H1 (cell line): Measurements from ENCODE around the gene TGM1. TPM values are rescaled to one million over a fixed set of nuclear protein-coding genes. Genes with fewer than 3 reads are reported as not detected.
"Not testable (repeated sequence)": the region's sequence is repeated elsewhere in the genome, so short reads cannot be mapped to it uniquely, and the experiment has no call there.

Source experiments
- CTCF ChIA-PET: fragments of 300-600 bp; sonication (Branson Sonifier 250); formaldehyde crosslinking; loops from one replicate; lab custom pipeline; 2021; ENCODE audit not compliant: partially characterized antibody; lab: Charles Lee
- POLR2A ChIA-PET: fragments of 300-600 bp; sonication (Branson Sonifier 250); formaldehyde crosslinking; loops from one replicate; lab custom pipeline; 2021; ENCODE audit warnings: inconsistent platforms; ENCODE audit not compliant: partially characterized antibody; lab: Charles Lee
- DNase-seq, 2 experiments: peaks; one replicate each; pipeline versions ENCODE4 v3.0.0 to v3.0.0-alpha.2; 2010 to 2022; ENCODE audit warnings: low spot score in 2 of 2, low read depth in 1 of 2, mixed read lengths in 1 of 2
- FAIRE-seq: peaks from 2 replicates; lab custom pipeline; 2011; peaks lifted over from hg19 to GRCh38; lab: Jason Lieb, UNC
- H2AFZ ChIP-seq: 2 replicates; pipeline ENCODE4 v1.8.1; 2012; ENCODE audit warnings: low read length, inconsistent platforms
- H2AK5ac ChIP-seq: 2 replicates; pipeline ENCODE4 v1.6.1; 2013; ENCODE audit warnings: low read depth, low read length
- H2BK120ac ChIP-seq: replicated peaks from 2 replicates; pipeline ENCODE3; 2013; ENCODE audit warnings: low read depth, low read length, inconsistent platforms
- H2BK12ac ChIP-seq: 2 replicates; pipeline ENCODE4 v1.6.1; 2013; ENCODE audit warnings: low read depth, low read length
- H2BK15ac ChIP-seq: 2 replicates; pipeline ENCODE4 v1.6.1; 2013; ENCODE audit warnings: low read length
- H2BK20ac ChIP-seq: 2 replicates; pipeline ENCODE4 v1.6.1; 2013; ENCODE audit warnings: low read length
- H2BK5ac ChIP-seq: 2 replicates; pipeline ENCODE4 v1.6.1; 2013; ENCODE audit warnings: low read depth, low read length
- H3K14ac ChIP-seq: 2 replicates; pipeline ENCODE4 v1.6.1; 2013; ENCODE audit warnings: inconsistent platforms; ENCODE audit not compliant: insufficient read length
- H3K18ac ChIP-seq: 2 replicates; pipeline ENCODE4 v1.6.1; 2013; ENCODE audit warnings: low read length; ENCODE audit errors: extremely low read depth
- H3K23ac ChIP-seq: 2 replicates; pipeline ENCODE4 v1.6.1; 2013; ENCODE audit warnings: inconsistent platforms; ENCODE audit not compliant: insufficient read length
- H3K23me2 ChIP-seq: 2 replicates; pipeline ENCODE4 v1.6.1; 2013; ENCODE audit warnings: low read depth, low read length
- H3K27ac ChIP-seq: 2 replicates; pipeline ENCODE4 v1.6.1; 2011; ENCODE audit warnings: low read depth, low read length, inconsistent platforms
- H3K27me3 ChIP-seq, 4 experiments: replicated peaks in 1 of 4; 1 replicate in 1 of 4; 2 replicates in 3 of 4; pipeline versions ENCODE4 v1.6.1 to v1.8.1; 2011 to 2013; ENCODE audit warnings: low read length in 3 of 4, mild to moderate bottlenecking in 3 of 4, inconsistent platforms in 2 of 4, mixed read lengths in 2 of 4, moderate library complexity in 1 of 4; ENCODE audit not compliant: control insufficient read depth in 3 of 4, insufficient read depth in 3 of 4; ENCODE audit errors: extremely low read depth in 1 of 4
- H3K36me3 ChIP-seq, 4 experiments: 2 replicates each; pipeline versions ENCODE4 v1.6.1 to v1.8.1; 2011 to 2013; ENCODE audit warnings: mild to moderate bottlenecking in 4 of 4, low read length in 3 of 4, moderate library complexity in 2 of 4, control low read depth in 1 of 4, inconsistent platforms in 1 of 4; ENCODE audit not compliant: insufficient read depth in 4 of 4, control insufficient read depth in 2 of 4
- H3K4ac ChIP-seq: replicated peaks from 2 replicates; pipeline ENCODE3; 2013; ENCODE audit warnings: low read length, low read depth, mixed read lengths, inconsistent platforms; ENCODE audit not compliant: insufficient read length
- H3K4me1 ChIP-seq, 4 experiments: replicated peaks in 1 of 4; 1 replicate in 1 of 4; 2 replicates in 3 of 4; pipeline versions ENCODE4 v1.6.1 to v1.8.1; 2011 to 2013; ENCODE audit warnings: low read length in 3 of 4, inconsistent platforms in 2 of 4, mixed read lengths in 1 of 4; ENCODE audit not compliant: insufficient read depth in 4 of 4, control insufficient read depth in 3 of 4
- H3K4me2 ChIP-seq, 2 experiments: 2 replicates each; pipeline versions ENCODE4 v1.6.1 to v1.8.1; 2011 to 2013; ENCODE audit warnings: low read depth in 2 of 2, low read length in 2 of 2, control low read depth in 1 of 2, inconsistent platforms in 1 of 2, mild to moderate bottlenecking in 1 of 2; ENCODE audit not compliant: insufficient read depth in 1 of 2
- H3K4me3 ChIP-seq, 4 experiments: fragments of 200-600, 300-600 bp in 1 of 4; sonication (generic), shearing (Covaris generic), sonication (Bioruptor Twin) in 1 of 4; 2 replicates each; pipeline versions ENCODE4 v1.5.1 to v1.8.1; 2011 to 2016; ENCODE audit warnings: low read length in 4 of 4, low read depth in 3 of 4, control low read depth in 2 of 4, inconsistent platforms in 2 of 4, mild to moderate bottlenecking in 2 of 4, mixed read lengths in 1 of 4, moderate library complexity in 1 of 4; ENCODE audit not compliant: insufficient read depth in 2 of 4; ENCODE audit errors: extremely low read depth in 1 of 4
- H3K56ac ChIP-seq: replicated peaks from 2 replicates; pipeline ENCODE3; 2013; ENCODE audit warnings: low read depth, mild to moderate bottlenecking, mixed read lengths, low read length, inconsistent platforms; ENCODE audit not compliant: insufficient read length
- H3K79me1 ChIP-seq: 2 replicates; pipeline ENCODE4 v1.6.1; 2013; ENCODE audit warnings: low read depth, low read length, control low read depth
- H3K79me2 ChIP-seq, 2 experiments: 2 replicates each; pipeline versions ENCODE4 v1.6.1 to v1.8.1; 2012 to 2013; ENCODE audit warnings: low read length in 2 of 2, mild to moderate bottlenecking in 2 of 2, inconsistent platforms in 1 of 2; ENCODE audit not compliant: insufficient read depth in 2 of 2, control insufficient read depth in 1 of 2
- H3K9ac ChIP-seq, 4 experiments: replicated peaks in 1 of 4; 1 replicate in 1 of 4; 2 replicates in 3 of 4; pipeline versions ENCODE4 v1.6.1 to v1.8.1; 2011 to 2013; ENCODE audit warnings: low read depth in 3 of 4, low read length in 3 of 4, control low read depth in 2 of 4, mild to moderate bottlenecking in 2 of 4, moderate library complexity in 2 of 4, inconsistent platforms in 1 of 4; ENCODE audit errors: extremely low read depth in 1 of 4
- H3K9me3 ChIP-seq, 2 experiments: 2 replicates each; pipeline versions ENCODE4 v1.6.1 to v1.8.1; 2012 to 2013; ENCODE audit warnings: mild to moderate bottlenecking in 2 of 2, moderate library complexity in 2 of 2, control low read depth in 1 of 2, inconsistent platforms in 1 of 2, low read depth in 1 of 2, low read length in 1 of 2, mixed read lengths in 1 of 2; ENCODE audit not compliant: insufficient read depth in 2 of 2
- H4K20me1 ChIP-seq, 2 experiments: replicated peaks in 1 of 2; 2 replicates each; pipeline versions ENCODE3 to v1.8.1; 2011 to 2013; ENCODE audit warnings: inconsistent platforms in 2 of 2, low read length in 2 of 2, mild to moderate bottlenecking in 1 of 2; ENCODE audit not compliant: insufficient read depth in 2 of 2, control insufficient read depth in 1 of 2
- H4K5ac ChIP-seq: 2 replicates; pipeline ENCODE4 v1.6.1; 2013; ENCODE audit warnings: low read length, low read depth, mixed read lengths, inconsistent platforms; ENCODE audit not compliant: insufficient read length
- H4K8ac ChIP-seq: 2 replicates; pipeline ENCODE4 v1.8.0; 2013; ENCODE audit warnings: mild to moderate bottlenecking, moderate library complexity, low read length, inconsistent platforms; ENCODE audit not compliant: insufficient read depth; ENCODE audit errors: extremely low read depth
- H4K91ac ChIP-seq: replicated peaks from 2 replicates; pipeline ENCODE3; 2013; ENCODE audit warnings: low read length, mixed read lengths, inconsistent platforms; ENCODE audit not compliant: insufficient read length
- WGBS, 2 experiments: shearing (Covaris generic) in 1 of 2; methylation state at CpG; one replicate each; pipeline versions ENCODE4 v1.1.6 to v1.1.7; 2013 to 2015; ENCODE audit warnings: low lambda C conversion rate in 2 of 2, mixed read lengths in 2 of 2, inconsistent platforms in 1 of 2, low coverage in 1 of 2, missing lambda C conversion rate in 1 of 2; ENCODE audit not compliant: insufficient replicate concordance in 2 of 2, insufficient coverage in 1 of 2, insufficient read length in 1 of 2; ENCODE audit errors: extremely low coverage in 1 of 2, missing lambda C conversion rate in 1 of 2; 5-methylcytosine and 5-hydroxymethylcytosine counted together
- polyA plus RNA-seq, 7 experiments: library from polyadenylated mRNA; depleted of rRNA in 3 of 7; stranded (reverse) in 5 of 7; unstranded in 2 of 7; fragments of >200 nt in 5 of 7; fragments of 200-250 nt in 2 of 7; gene quantifications; 1 replicate in 5 of 7; 2 replicates in 1 of 7; 4 replicates in 1 of 7; pipeline versions ENCODE4 v1.2.1 to v1.2.3, GENCODE V29; 2011 to 2013; ENCODE audit warnings: missing spikeins in 2 of 7, mixed read lengths in 2 of 7
- total RNA-seq: library from RNA; stranded (reverse); fragmentation: NEBNext Ultra II Directional; extraction: Animal tissue kit (Norgen Biotek cat#: 25700); gene quantifications from 2 replicates; pipeline ENCODE4 v1.2.1, GENCODE V29; 2021

TGM1 gene
- total and polyA plus RNA-seq, 2 of the 8 experiments (the other 6 are each of a cell fraction or from before 2014, with no cell fraction given) = 1.8 to 2.2 TPM

- H2BK12ac ChIP-seq, H2AFZ ChIP-seq, H2BK20ac ChIP-seq, H3K27me3 ChIP-seq, H4K91ac ChIP-seq, H3K14ac ChIP-seq, H3K56ac ChIP-seq, FAIRE-seq, H3K4ac ChIP-seq, H4K20me1 ChIP-seq, H2BK5ac ChIP-seq, H2AK5ac ChIP-seq, H3K4me2 ChIP-seq, H3K79me1 ChIP-seq, H3K23ac ChIP-seq, H3K27ac ChIP-seq, H4K8ac ChIP-seq, H3K4me3 ChIP-seq, H3K23me2 ChIP-seq, H3K9ac ChIP-seq, H3K36me3 ChIP-seq, H3K79me2 ChIP-seq, H3K18ac ChIP-seq, H2BK120ac ChIP-seq, H3K9me3 ChIP-seq, H3K4me1 ChIP-seq, H4K5ac ChIP-seq, DNase-seq, H2BK15ac ChIP-seq: not testable (repeated sequence)
- WGBS, 2 experiments = 78% methylated on average over 11 of the region's 11 CpGs; no CpG with 5 or more reads in 1 of the 2 experiments
- ChIA-PET POLR2A (interaction anchor here (1.2 to 2.8 kb wide), 6 partner anchors 8 to 53 kb away, joined by 3 to 20 read pairs (median 4); partner anchors contain the start of genes DHRS1 and NOP9), CTCF (interaction anchor here (1.1 to 9.4 kb wide), 6 partner anchors 17 to 187 kb away, joined by 3 to 163 read pairs (median 6); partner anchors contain the start of genes CIDEB, DHRS1, NOP9 and RABGGTA)
Measured at GRCh38 chr14:24245350-24245749, 17.6 kb downstream of the TGM1 start.
